Measurements from ENCODE around the gene LRRN4.

LRRN4 gene

GRCh38 chr20:6074145-6074561 lies 20.3 kb upstream of the LRRN4 start:
- TF ChIP-seq GATA2 (IDR thresholded peaks at IDR 0.05; ENCODE audit: low read depth, low read length): no peak
- TF ChIP-seq GATA3 (IDR thresholded peaks at IDR 0.05; ENCODE audit: low read depth, low read length): no peak

- TF ChIP-seq GATA3 (IDR thresholded peaks at IDR 0.05; ENCODE audit: low read depth, low read length): no peak
- TF ChIP-seq GATA2 (IDR thresholded peaks at IDR 0.05; ENCODE audit: low read depth, low read length): no peak
Observed at GRCh38 chr20:6070829-6071695, 17.2 kb upstream of the LRRN4 start.

GRCh38 chr20:6069669-6070068 lies 15.8 kb upstream of the LRRN4 start:
- TF ChIP-seq GATA2 (IDR thresholded peaks at IDR 0.05; ENCODE audit: low read depth, low read length) (no peak), GATA3 (IDR thresholded peaks at IDR 0.05; ENCODE audit: low read depth, low read length) (no peak)

- TF ChIP-seq GATA3 (IDR thresholded peaks at IDR 0.05; ENCODE audit: low read depth, low read length) (no peak), GATA2 (IDR thresholded peaks at IDR 0.05; ENCODE audit: low read depth, low read length) (no peak)
Observed at GRCh38 chr20:6067763-6068318, 14.0 kb upstream of the LRRN4 start.

- TF ChIP-seq GATA2 (IDR thresholded peaks at IDR 0.05; ENCODE audit: low read depth, low read length) (no peak), GATA3 (IDR thresholded peaks at IDR 0.05; ENCODE audit: low read depth, low read length) (no peak)
Observed at GRCh38 chr20:6066582-6066981, 12.7 kb upstream of the LRRN4 start.

- TF ChIP-seq GATA2 (IDR thresholded peaks at IDR 0.05; ENCODE audit: low read depth, low read length) (no peak), GATA3 (IDR thresholded peaks at IDR 0.05; ENCODE audit: low read depth, low read length) (no peak)
Observed at GRCh38 chr20:6061544-6061943, 7.7 kb upstream of the LRRN4 start.

- no peak for TF ChIP-seq GATA2 (IDR thresholded peaks at IDR 0.05; ENCODE audit: low read depth, low read length)
- TF ChIP-seq GATA3 (IDR thresholded peaks at IDR 0.05; ENCODE audit: low read depth, low read length): no peak
Observed at GRCh38 chr20:6060213-6060612, 6.4 kb upstream of the LRRN4 start.

GRCh38 chr20:6058684-6059295 lies 4.9 kb upstream of the LRRN4 start:
- no peak for TF ChIP-seq GATA2 (IDR thresholded peaks at IDR 0.05; ENCODE audit: low read depth, low read length)
- TF ChIP-seq GATA3 (IDR thresholded peaks at IDR 0.05; ENCODE audit: low read depth, low read length): no peak

- TF ChIP-seq GATA3 (IDR thresholded peaks at IDR 0.05; ENCODE audit: low read depth, low read length) (no peak), GATA2 (IDR thresholded peaks at IDR 0.05; ENCODE audit: low read depth, low read length) (no peak)
Observed at GRCh38 chr20:6057691-6058090, 3.8 kb upstream of the LRRN4 start.

- no peak for TF ChIP-seq GATA2 (IDR thresholded peaks at IDR 0.05; ENCODE audit: low read depth, low read length)
- no peak for TF ChIP-seq GATA3 (IDR thresholded peaks at IDR 0.05; ENCODE audit: low read depth, low read length)
Observed at GRCh38 chr20:6057139-6057538, 3.3 kb upstream of the LRRN4 start.

- TF ChIP-seq GATA3 (IDR thresholded peaks at IDR 0.05; ENCODE audit: low read depth, low read length) (no peak), GATA2 (IDR thresholded peaks at IDR 0.05; ENCODE audit: low read depth, low read length) (no peak)
Observed at GRCh38 chr20:6055981-6056569, 2.2 kb upstream of the LRRN4 start.

- TF ChIP-seq GATA2 (IDR thresholded peaks at IDR 0.05; ENCODE audit: low read depth, low read length): peak; percentile 41; the same call in 1 of the 2 replicates
- no peak for TF ChIP-seq GATA3 (IDR thresholded peaks at IDR 0.05; ENCODE audit: low read depth, low read length)
Observed at GRCh38 chr20:6055161-6055783, 1.4 kb upstream of the LRRN4 start.

GRCh38 chr20:6053064-6053775 lies 640 bp downstream of the LRRN4 start:
- no peak for TF ChIP-seq GATA2 (IDR thresholded peaks at IDR 0.05; ENCODE audit: low read depth, low read length)
- TF ChIP-seq GATA3 (IDR thresholded peaks at IDR 0.05; ENCODE audit: low read depth, low read length): no peak

Measured in SH-SY5Y (cell line).